Neural crest cell (in vitro differentiated cells): ENCODE results near the gene CCDC85A. TPM values are rescaled to one million over a fixed set of nuclear protein-coding genes. Genes with fewer than 3 reads are reported as not detected.

Experiments used
- DNase-seq: peaks from one replicate; pipeline ENCODE4 v3.0.0; 2021; ENCODE audit warnings: low read depth, mixed read lengths, low spot score
- H3K27ac Mint-ChIP-seq: one replicate; pipeline ENCODE4 v1.8.0; 2021; ENCODE audit warnings: mild to moderate bottlenecking, mixed read lengths; ENCODE audit not compliant: unreplicated experiment
- H3K27me3 Mint-ChIP-seq: 2 replicates; pipeline ENCODE4 v1.8.0; 2021; ENCODE audit warnings: low read depth, mild to moderate bottlenecking, mixed read lengths
- H3K36me3 Mint-ChIP-seq: 2 replicates; pipeline ENCODE4 v1.8.0; 2021; ENCODE audit warnings: low read depth, mild to moderate bottlenecking, mixed read lengths
- H3K4me1 Mint-ChIP-seq: 2 replicates; pipeline ENCODE4 v1.8.0; 2021; ENCODE audit warnings: mixed read lengths
- H3K4me3 Mint-ChIP-seq: one replicate; pipeline ENCODE4 v1.8.0; 2021; ENCODE audit warnings: mild to moderate bottlenecking, mixed read lengths
- H3K9me3 Mint-ChIP-seq: 2 replicates; pipeline ENCODE4 v1.8.0; 2021; ENCODE audit warnings: mixed read lengths
- total RNA-seq: library from RNA; stranded (reverse); gene quantifications from 2 replicates; pipeline ENCODE4 v1.2.1, GENCODE V29; 2021
- TF ChIP-seq, protein P1 (sequence below): fragments of 200-600 bp; sonication (generic); conservative IDR thresholded peaks from 2 replicates; pipeline ENCODE4 v1.5.0; 2021; ENCODE audit warnings: antibody characterized with exemption, mild to moderate bottlenecking

CCDC85A gene
- total RNA-seq, 1 donor from 2014 or later, result 0.19 TPM

DNA sequence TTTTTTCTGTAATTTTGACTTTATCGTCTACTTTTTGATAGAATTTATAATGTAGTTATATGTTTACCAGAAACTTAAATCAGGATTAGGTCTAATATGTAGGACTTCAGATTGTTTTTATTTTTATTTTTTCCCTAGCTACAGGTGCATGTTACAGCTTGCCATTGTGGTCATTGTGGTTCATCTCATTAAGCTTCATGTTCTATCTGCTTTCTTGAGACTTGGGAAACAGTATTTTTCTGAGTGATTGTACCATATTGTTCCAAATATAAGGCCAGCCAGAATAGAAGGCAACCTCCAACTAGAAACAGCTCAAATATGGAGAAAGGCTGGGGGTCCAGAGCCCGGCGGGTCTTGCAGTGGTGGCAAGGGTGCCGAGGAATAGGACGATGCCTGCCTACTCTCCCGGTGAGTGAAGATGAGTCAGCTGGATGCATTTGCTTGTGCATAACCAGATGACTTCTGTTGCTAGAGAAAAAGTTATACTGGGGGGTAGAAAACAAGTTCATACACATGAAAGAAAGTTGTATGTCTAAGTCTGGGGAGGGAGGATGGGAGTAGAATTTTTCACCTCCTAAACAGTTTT lies 188.4 kb downstream of the CCDC85A start:
- Mint-ChIP-seq H3K9me3 (no peaks in the 10 kb centered on the region), H3K4me3 (no peak overlapping the region), H3K27ac (no peak overlapping the region), H3K4me1 (no peaks in the 10 kb centered on the region), H3K36me3 (no peaks in the 10 kb centered on the region), H3K27me3 (no peaks in the 10 kb centered on the region)
- DNase-seq, result no peak
- TF ChIP-seq, protein P1, sequence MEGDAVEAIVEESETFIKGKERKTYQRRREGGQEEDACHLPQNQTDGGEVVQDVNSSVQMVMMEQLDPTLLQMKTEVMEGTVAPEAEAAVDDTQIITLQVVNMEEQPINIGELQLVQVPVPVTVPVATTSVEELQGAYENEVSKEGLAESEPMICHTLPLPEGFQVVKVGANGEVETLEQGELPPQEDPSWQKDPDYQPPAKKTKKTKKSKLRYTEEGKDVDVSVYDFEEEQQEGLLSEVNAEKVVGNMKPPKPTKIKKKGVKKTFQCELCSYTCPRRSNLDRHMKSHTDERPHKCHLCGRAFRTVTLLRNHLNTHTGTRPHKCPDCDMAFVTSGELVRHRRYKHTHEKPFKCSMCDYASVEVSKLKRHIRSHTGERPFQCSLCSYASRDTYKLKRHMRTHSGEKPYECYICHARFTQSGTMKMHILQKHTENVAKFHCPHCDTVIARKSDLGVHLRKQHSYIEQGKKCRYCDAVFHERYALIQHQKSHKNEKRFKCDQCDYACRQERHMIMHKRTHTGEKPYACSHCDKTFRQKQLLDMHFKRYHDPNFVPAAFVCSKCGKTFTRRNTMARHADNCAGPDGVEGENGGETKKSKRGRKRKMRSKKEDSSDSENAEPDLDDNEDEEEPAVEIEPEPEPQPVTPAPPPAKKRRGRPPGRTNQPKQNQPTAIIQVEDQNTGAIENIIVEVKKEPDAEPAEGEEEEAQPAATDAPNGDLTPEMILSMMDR, result no peak

DNA sequence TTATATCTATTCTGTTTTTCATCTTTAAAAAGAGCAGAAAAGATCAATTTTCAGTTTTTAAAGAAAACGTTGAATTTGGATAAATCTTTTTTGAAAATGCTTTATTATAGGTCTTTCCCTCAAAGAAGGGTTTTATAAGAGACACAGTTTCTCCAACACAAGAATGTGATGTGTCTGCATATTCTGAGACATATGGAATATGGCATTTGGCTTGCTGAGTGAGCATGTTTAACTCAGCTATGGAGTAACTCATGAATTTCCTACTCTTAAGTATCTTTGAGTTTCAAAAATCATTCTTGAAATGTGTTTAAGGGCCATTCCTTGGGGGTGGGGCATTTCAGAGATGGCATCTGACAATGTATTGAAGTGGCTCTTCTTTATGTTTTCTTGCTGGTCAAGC lies 191.5 kb downstream of the CCDC85A start:
- Mint-ChIP-seq H3K27ac (no peak overlapping the region), H3K4me1 (no peaks in the 10 kb centered on the region)
- TF ChIP-seq, protein P1, result no peak

DNA sequence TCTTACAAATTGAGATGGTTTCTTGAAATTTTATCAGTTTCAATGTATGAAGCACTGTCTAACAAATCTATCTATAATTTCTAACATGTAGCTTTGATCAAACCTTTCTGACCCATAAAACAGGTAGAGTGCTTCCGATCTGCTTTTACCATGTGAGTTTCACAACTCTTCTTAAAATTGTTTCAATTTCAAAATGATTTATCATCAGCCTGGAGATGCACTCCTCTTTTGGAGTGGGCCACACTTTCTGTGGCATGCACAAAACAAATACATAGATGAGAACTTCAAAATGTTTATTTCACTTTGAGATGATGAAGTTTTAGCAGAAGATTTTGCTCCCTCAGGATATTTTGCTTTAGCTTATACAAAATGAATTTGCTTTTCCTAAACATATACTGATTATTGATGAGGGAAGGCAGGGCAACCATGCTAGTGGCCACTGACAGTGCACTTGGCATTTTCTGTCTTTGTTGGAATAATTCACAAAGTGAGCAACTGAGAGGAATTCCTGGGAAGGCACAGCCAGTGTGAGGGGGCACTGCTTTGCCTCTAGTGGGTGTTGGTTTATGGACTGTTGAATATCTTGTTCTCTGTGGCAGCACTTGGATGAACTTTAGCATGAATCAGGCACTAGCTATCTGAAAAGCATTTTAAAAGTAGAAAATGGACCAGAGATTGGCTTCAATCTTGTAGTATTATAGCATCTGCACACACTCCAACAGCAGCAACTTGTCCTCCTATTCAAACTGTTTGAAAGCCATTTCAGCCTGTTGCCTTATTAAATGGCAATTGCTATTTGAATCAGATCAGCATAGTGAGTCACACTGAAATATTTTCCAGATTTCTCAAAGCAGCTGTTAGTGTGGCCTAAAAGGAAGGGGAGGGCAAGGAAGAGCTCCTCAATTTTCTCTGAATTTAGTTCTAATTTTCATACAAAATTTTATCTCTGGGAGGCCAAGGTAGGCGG lies 193.2 kb downstream of the CCDC85A start:
- Mint-ChIP-seq H3K9me3 (no peaks in the 10 kb centered on the region), H3K27me3 (no peaks in the 10 kb centered on the region), H3K27ac (no peak overlapping the region), H3K4me1 (no peaks in the 10 kb centered on the region), H3K36me3 (no peaks in the 10 kb centered on the region), H3K4me3 (no peak overlapping the region)
- no peak for DNase-seq
- TF ChIP-seq, protein P1, result no peak

More for the DNA sequence above, 191.5 kb downstream of the CCDC85A start:
- Mint-ChIP-seq H3K27me3 (no peaks in the 10 kb centered on the region), H3K36me3 (no peaks in the 10 kb centered on the region), H3K4me3 (no peak overlapping the region), H3K9me3 (no peaks in the 10 kb centered on the region)
- DNase-seq, result no peak

DNA sequence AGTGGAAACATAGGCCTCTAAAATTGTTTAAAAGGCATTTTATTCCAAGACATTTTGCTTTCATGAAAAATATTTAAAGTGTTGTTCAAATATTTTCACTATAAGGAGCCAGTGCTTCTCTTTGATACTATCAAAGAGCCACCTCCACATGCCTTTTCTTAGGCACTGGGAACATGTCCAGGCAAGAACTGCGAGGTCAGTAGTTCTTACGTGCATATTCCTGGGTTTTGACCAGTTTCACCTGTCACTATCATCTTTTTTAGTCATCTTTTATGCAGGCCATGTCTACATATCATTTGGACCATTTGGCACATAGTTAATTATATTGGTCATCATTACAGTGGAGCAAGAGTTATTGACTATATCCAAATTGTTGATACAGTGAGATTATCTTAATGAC lies 195.3 kb downstream of the CCDC85A start:
- no peaks in the 10 kb centered on the region for H3K36me3 Mint-ChIP-seq
- H3K4me1 Mint-ChIP-seq, result no peaks in the 10 kb centered on the region
- DNase-seq, result no peak
- H3K9me3 Mint-ChIP-seq, result no peaks in the 10 kb centered on the region
- no peak overlapping the region for H3K4me3 Mint-ChIP-seq
- TF ChIP-seq, protein P1, result no peak
- no peaks in the 10 kb centered on the region for H3K27me3 Mint-ChIP-seq
- no peak overlapping the region for H3K27ac Mint-ChIP-seq

DNA sequence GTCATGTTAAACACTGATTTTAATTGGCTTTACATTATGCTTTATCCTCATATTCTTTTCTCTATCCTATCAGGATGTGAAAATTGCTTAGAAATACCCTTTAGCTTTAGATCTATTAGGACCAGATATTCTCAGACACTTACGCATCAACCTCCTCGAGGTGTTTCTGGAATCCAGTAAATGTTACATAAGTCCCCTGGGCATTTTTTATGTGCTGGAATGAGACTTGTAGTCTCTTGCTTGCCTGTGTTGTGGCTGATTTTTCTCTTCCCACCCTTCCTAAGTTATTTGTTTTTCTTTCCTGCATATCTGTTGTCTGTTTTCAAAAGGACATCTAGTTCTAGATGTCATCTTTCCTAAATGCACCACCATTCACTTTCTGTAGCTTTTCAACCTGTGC lies 197.1 kb downstream of the CCDC85A start:
- no peaks in the 10 kb centered on the region for H3K27me3 Mint-ChIP-seq
- no peaks in the 10 kb centered on the region for H3K4me1 Mint-ChIP-seq
- no peaks in the 10 kb centered on the region for H3K36me3 Mint-ChIP-seq
- H3K9me3 Mint-ChIP-seq, result no peaks in the 10 kb centered on the region
- DNase-seq, result no peak
- TF ChIP-seq, protein P1, result no peak
- H3K27ac Mint-ChIP-seq, result no peak overlapping the region
- no peak overlapping the region for H3K4me3 Mint-ChIP-seq
